Right lobe of liver (tissue), 4 donors: ENCODE results near the gene TMEM161B.

Experiments
- POLR2A ChIP-seq: fragments of 450-650 bp; IDR thresholded peaks from one replicate; pipeline ENCODE4 v1.6.1; 2017; ENCODE audit warnings: antibody characterized with exemption, mild to moderate bottlenecking
- TF ChIP-seq, protein P1 (sequence below), 4 donors: fragments of 200-600 bp in 3 of 4; fragments of 450-650 bp in 1 of 4; IDR thresholded peaks; one replicate each; pipeline versions ENCODE4 v1.5.1 to v1.8.0; 2016 to 2022; ENCODE audit warnings: antibody characterized with exemption in 4 of 4, mild to moderate bottlenecking in 2 of 4
- donor health status: DM: no; HTN: no; CAD: no.
- donor health status: DM: no; HTN: no; CAD: no.
- donor health status: DM: no; HTN: yes; CAD: no.

DNA sequence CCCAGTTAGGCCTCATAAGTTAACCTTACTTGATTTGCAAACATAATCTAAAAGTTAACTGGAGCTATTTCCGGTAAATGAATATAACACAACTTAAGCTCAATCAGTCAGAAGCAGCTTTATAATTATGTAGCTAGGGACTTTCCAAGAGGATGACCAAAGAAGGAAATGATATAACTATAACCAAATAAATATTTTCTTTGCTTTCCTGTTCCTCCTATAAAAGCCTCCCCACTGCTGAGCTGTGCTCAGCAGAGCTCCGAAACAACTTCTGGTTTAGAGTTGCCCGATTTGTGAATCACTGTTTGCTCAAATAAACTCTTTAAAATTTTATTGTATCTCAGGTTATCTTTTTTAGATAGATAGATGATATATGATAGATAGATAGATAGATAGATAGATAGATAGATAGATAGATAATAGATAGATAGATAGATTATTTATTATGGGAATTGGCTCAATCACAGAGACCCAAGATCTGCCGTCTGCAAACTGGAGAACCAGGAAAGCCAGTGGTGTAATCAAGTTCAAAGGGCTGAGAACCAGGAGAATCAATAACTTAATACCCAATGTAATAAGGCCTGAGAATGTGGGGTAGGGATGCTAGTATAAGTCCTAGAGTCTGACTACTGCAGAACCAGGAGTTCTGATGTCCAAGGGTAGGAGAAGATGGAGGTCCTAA lies 19.3 kb upstream of the TMEM161B start:
- TF ChIP-seq POLR2A: no peak
- TF ChIP-seq, protein P1, sequence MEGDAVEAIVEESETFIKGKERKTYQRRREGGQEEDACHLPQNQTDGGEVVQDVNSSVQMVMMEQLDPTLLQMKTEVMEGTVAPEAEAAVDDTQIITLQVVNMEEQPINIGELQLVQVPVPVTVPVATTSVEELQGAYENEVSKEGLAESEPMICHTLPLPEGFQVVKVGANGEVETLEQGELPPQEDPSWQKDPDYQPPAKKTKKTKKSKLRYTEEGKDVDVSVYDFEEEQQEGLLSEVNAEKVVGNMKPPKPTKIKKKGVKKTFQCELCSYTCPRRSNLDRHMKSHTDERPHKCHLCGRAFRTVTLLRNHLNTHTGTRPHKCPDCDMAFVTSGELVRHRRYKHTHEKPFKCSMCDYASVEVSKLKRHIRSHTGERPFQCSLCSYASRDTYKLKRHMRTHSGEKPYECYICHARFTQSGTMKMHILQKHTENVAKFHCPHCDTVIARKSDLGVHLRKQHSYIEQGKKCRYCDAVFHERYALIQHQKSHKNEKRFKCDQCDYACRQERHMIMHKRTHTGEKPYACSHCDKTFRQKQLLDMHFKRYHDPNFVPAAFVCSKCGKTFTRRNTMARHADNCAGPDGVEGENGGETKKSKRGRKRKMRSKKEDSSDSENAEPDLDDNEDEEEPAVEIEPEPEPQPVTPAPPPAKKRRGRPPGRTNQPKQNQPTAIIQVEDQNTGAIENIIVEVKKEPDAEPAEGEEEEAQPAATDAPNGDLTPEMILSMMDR (IDR thresholded peaks at IDR 0.05): no peak
